Mesothelial cell of epicardium (in vitro differentiated cells): Measurements from ENCODE around the gene MED25. TPM values are rescaled to one million over a fixed set of nuclear protein-coding genes. Genes with fewer than 3 reads are reported as not detected.
A peak's percentile ranks its signal among the peaks of the same experiment; 100 is the strongest.

Experiments used
- DNase-seq, 2 experiments: peaks; one replicate each; pipeline ENCODE4 v3.0.0; 2021; ENCODE audit warnings: low spot score in 2 of 2; ENCODE audit not compliant: unreplicated experiment in 2 of 2
- H3K27ac Mint-ChIP-seq: 2 replicates; pipeline ENCODE4 v1.8.0; 2021; ENCODE audit warnings: mixed read lengths
- H3K27me3 Mint-ChIP-seq: 2 replicates; pipeline ENCODE4 v1.8.0; 2021; ENCODE audit warnings: low read depth, mixed read lengths
- H3K36me3 Mint-ChIP-seq: 2 replicates; pipeline ENCODE4 v1.8.0; 2021; ENCODE audit warnings: mixed read lengths
- H3K4me1 Mint-ChIP-seq: 2 replicates; pipeline ENCODE4 v1.8.0; 2021; ENCODE audit warnings: mixed read lengths
- H3K4me3 Mint-ChIP-seq: 2 replicates; pipeline ENCODE4 v1.8.0; 2021; ENCODE audit warnings: mild to moderate bottlenecking, moderate library complexity, mixed read lengths
- H3K9me3 Mint-ChIP-seq: 2 replicates; pipeline ENCODE4 v1.8.0; 2021; ENCODE audit warnings: mixed read lengths
- total RNA-seq: library from RNA; stranded (reverse); gene quantifications from 3 replicates; pipeline ENCODE4 v1.2.1, GENCODE V29; 2021
- TF ChIP-seq, protein P1 (sequence below): fragments of 200-600 bp; sonication (generic); IDR thresholded peaks from one replicate; pipeline ENCODE4 v1.5.0; 2021; ENCODE audit warnings: antibody characterized with exemption; ENCODE audit not compliant: unreplicated experiment

Gene MED25
- total RNA-seq, 1 donor from 2014 or later: 103 TPM

DNA sequence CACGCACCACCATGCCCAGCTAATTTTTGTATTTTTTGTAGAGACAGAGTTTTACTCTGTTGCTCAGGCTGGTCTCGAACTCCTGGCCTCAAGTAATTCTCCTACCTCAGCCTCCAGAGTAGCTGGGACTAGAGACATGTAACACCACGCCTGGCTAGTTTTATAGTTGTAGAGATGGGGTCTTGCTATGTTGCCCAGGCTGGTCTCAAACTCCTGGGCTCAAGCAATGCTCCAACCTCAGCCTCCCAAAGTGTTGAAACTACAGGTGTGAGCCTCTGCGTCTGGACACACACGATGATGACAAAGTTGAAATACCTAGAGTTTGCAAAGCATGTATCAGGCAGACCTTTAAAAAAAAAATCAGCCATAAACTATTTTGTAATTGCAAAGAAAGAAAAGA lies 28.3 kb downstream of the MED25 start:
- peaks cover 14% of the 10 kb centered on the region for H3K36me3 Mint-ChIP-seq
- no peak overlapping the region for H3K4me3 Mint-ChIP-seq
- no peak overlapping the region for H3K27ac Mint-ChIP-seq
- no peaks in the 10 kb centered on the region for H3K27me3 Mint-ChIP-seq
- H3K4me1 Mint-ChIP-seq: peaks cover 6% of the 10 kb centered on the region
- TF ChIP-seq, protein P1, sequence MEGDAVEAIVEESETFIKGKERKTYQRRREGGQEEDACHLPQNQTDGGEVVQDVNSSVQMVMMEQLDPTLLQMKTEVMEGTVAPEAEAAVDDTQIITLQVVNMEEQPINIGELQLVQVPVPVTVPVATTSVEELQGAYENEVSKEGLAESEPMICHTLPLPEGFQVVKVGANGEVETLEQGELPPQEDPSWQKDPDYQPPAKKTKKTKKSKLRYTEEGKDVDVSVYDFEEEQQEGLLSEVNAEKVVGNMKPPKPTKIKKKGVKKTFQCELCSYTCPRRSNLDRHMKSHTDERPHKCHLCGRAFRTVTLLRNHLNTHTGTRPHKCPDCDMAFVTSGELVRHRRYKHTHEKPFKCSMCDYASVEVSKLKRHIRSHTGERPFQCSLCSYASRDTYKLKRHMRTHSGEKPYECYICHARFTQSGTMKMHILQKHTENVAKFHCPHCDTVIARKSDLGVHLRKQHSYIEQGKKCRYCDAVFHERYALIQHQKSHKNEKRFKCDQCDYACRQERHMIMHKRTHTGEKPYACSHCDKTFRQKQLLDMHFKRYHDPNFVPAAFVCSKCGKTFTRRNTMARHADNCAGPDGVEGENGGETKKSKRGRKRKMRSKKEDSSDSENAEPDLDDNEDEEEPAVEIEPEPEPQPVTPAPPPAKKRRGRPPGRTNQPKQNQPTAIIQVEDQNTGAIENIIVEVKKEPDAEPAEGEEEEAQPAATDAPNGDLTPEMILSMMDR: no peak
- H3K9me3 Mint-ChIP-seq: peaks cover 13% of the 10 kb centered on the region
- no peak for DNase-seq

DNA sequence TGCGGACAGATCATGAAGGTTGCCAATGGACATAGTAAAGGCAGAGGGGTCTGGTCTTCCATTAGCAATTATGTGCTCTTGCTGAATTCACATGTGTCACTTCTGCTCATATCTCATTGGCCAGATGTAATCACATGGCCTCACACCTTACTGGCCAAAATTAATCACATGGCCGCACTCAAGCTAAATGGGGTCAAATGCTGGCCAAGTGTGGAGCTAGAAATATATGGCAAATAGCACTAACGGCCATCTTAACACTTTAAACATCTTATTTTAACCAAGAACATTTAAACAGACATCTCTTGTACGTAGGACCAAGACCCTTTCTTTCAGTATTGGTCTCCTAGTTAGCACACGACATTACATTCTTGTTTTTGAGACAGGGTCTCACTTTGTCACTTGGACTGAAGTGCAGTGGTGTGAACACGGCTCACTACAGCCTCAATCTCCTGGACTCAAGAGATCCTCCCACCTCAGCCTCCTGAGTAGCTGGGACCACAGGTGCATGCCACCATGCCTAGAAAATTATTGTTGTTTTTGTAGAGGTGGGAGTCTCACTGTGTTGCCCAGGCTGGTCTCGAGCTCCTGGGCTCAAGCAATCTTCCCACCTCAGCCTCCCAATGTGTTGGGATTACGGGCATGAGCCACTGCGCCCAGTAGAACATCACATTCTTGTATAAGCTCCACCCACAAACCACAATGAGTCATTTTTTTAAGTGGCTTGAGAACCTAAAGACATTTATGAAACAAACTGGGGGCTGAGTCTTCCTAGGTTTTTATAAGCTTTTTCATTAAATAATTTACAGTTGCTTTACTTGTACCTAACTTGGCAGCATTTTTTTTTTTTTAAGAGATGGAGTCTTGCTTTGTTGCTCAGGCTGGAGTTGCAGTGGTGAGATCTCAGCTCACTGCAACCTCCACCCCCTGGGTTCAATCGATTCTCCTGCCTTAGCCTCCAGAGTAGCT lies 29.9 kb downstream of the MED25 start:
- TF ChIP-seq, protein P1: no peak
- no peak for DNase-seq
- Mint-ChIP-seq H3K27ac (no peak overlapping the region), H3K4me1 (peaks cover 18% of the 10 kb centered on the region), H3K27me3 (no peaks in the 10 kb centered on the region), H3K36me3 (peaks cover 14% of the 10 kb centered on the region), H3K9me3 (peaks cover 13% of the 10 kb centered on the region), H3K4me3 (no peak overlapping the region)

DNA sequence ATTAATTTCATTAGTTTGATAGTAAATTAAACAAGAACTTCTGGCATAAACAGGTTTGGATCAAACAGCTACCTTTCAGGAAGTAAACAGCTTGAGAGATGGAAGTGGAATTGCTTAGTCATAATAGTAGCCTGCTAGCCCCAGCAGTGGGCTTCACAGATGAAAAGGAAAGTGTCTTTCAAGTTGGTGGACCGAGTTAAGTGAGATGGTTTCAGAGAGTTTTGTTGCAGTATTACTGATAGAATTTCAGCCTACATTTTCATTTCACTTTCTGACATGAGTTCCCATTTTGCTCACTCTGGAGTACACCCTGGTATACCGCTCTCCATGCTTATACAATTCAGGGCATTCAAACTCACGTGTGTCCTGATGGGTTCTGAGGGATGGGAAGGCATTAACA lies 30.8 kb downstream of the MED25 start:
- TF ChIP-seq, protein P1: no peak
- Mint-ChIP-seq H3K27ac (no peak overlapping the region), H3K4me3 (no peak overlapping the region), H3K27me3 (no peaks in the 10 kb centered on the region), H3K36me3 (peaks cover 14% of the 10 kb centered on the region), H3K4me1 (peaks cover 25% of the 10 kb centered on the region), H3K9me3 (peaks cover 13% of the 10 kb centered on the region)
- DNase-seq: no peak

DNA sequence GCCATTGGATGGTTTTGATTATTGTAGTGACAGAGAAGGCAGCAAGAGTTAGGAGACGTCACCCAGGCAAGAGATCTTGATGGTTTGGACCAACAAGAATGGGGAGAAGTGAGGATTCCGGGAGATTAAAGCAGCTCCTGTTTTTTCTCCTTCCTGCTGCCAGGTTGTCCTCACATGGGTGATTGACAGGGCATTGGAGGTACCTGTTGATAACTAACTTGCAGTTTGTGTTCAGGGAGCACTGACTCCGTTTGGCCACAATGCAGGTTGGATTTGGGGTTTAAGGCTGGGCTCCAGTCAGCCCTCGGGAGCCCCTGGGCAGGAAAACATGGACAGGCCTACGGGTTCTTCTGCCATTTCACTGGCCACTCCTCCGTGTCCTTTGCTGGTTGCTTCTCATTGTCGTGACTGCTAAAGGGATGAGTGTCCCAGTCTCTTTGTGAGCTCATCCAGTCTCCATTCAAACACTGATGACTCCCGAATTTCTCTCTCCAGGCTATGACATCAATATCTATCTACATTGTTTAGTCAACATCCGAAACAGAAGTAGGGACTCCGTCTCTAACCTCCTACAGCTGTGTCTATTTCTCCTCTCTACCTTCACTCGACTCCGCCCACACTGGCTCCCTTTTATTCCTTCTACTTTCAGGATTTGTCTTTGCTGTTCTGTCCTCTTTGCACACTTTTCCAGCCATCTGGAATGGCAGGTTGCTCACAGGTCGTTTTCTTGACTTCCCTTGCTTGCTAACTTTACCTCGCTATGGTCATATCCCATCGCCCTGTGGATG lies 31.5 kb downstream of the MED25 start:
- DNase-seq: no peak
- TF ChIP-seq, protein P1: no peak
- Mint-ChIP-seq H3K36me3 (peaks cover 14% of the 10 kb centered on the region), H3K27ac (peak overlapping the region; percentile 98), H3K4me3 (peak overlapping the region; percentile 81), H3K4me1 (peaks cover 25% of the 10 kb centered on the region), H3K27me3 (no peaks in the 10 kb centered on the region), H3K9me3 (peaks cover 13% of the 10 kb centered on the region)

DNA sequence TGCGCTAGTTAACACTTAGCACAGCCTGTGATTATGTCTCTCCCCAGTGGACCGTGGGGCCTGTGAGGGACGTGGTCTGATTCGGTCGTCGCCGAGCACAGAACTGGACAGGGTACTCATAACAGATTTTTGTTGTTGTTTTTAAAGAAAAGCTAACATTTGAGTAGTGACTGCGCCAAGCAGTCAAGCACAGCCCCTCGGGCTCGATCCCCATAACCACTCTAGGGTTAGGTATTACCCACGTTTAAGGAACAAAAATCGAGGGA lies 32.1 kb downstream of the MED25 start:
- DNase-seq: no peak
- Mint-ChIP-seq H3K9me3 (peaks cover 13% of the 10 kb centered on the region), H3K4me3 (peak overlapping the region; percentile 81), H3K4me1 (peaks cover 25% of the 10 kb centered on the region), H3K27ac (peak overlapping the region; percentile 98), H3K27me3 (no peaks in the 10 kb centered on the region), H3K36me3 (peaks cover 14% of the 10 kb centered on the region)
- TF ChIP-seq, protein P1: no peak
